ENCODE measurements around the gene OR10AG1. TPM values are rescaled to one million over a fixed set of nuclear protein-coding genes. Genes with fewer than 3 reads are reported as not detected.

The OR10AG1 gene
- total RNA-seq, 1 donor from 2014 or later, result not detected

GRCh38 chr11:55920537-55920936, 49.2 kb downstream of the OR10AG1 start:
- TF ChIP-seq CTCF (conservative IDR thresholded peaks at IDR 0.05), result no peak
- Mint-ChIP-seq H3K36me3 (no peaks in the 10 kb centered on the region), H3K4me1 (ENCODE audit: unreplicated experiment) (no peaks in the 10 kb centered on the region), H3K27me3 (no peaks in the 10 kb centered on the region), H3K9me3 (no peaks in the 10 kb centered on the region), H3K27ac (no peak overlapping the region), H3K4me3 (no peak overlapping the region)
- no peak for DNase-seq (ENCODE audit: extremely low spot score, unreplicated experiment)

Other genes with a start within 250 kb of the OR10AG1 start
- gene OR5D13, start 196.5 kb downstream of the OR10AG1 start, total RNA-seq (ENCODE audit: low replicate concordance), result not detected in 2 replicates
- not detected in 2 replicates for gene OR5D14, start 174.4 kb downstream of the OR10AG1 start, total RNA-seq (ENCODE audit: low replicate concordance)
- gene OR5L1, start 158.6 kb downstream of the OR10AG1 start, total RNA-seq (ENCODE audit: low replicate concordance), result not detected in 2 replicates
- not detected in 2 replicates for gene OR5D18, start 150.3 kb downstream of the OR10AG1 start, total RNA-seq (ENCODE audit: low replicate concordance)
- gene OR5L2, start 142.7 kb downstream of the OR10AG1 start, total RNA-seq (ENCODE audit: low replicate concordance), result not detected in 2 replicates
- gene OR5D16, start 131.2 kb downstream of the OR10AG1 start, total RNA-seq (ENCODE audit: low replicate concordance), result not detected in 2 replicates
- not detected in 2 replicates for gene TRIM51, start 86.6 kb downstream of the OR10AG1 start, total RNA-seq (ENCODE audit: low replicate concordance)
- not detected in 2 replicates for gene OR5W2, start 55.4 kb downstream of the OR10AG1 start, total RNA-seq (ENCODE audit: low replicate concordance)
- not detected in 2 replicates for gene OR5I1, start 33.5 kb downstream of the OR10AG1 start, total RNA-seq (ENCODE audit: low replicate concordance)
- not detected in 2 replicates for gene OR5F1, start 24.7 kb upstream of the OR10AG1 start, total RNA-seq (ENCODE audit: low replicate concordance)
- gene OR5AS1, start 57.7 kb upstream of the OR10AG1 start, total RNA-seq (ENCODE audit: low replicate concordance), result not detected in 2 replicates
- not detected in 2 replicates for gene OR8I2, start 123.4 kb upstream of the OR10AG1 start, total RNA-seq (ENCODE audit: low replicate concordance)
- not detected in 2 replicates for gene OR8H2, start 133.7 kb upstream of the OR10AG1 start, total RNA-seq (ENCODE audit: low replicate concordance)
- not detected in 2 replicates for gene OR8H3, start 152.4 kb upstream of the OR10AG1 start, total RNA-seq (ENCODE audit: low replicate concordance)
- gene OR8J3, start 170.3 kb upstream of the OR10AG1 start, total RNA-seq (ENCODE audit: low replicate concordance), result not detected in 2 replicates
- not detected in 2 replicates for gene OR8K5, start 190.4 kb upstream of the OR10AG1 start, total RNA-seq (ENCODE audit: low replicate concordance)
- not detected in 2 replicates for gene OR5J2, start 206.7 kb upstream of the OR10AG1 start, total RNA-seq (ENCODE audit: low replicate concordance)